GM12892 (cell line): ENCODE results near the gene PLEKHG2.

Source experiments
- POLR2A ChIP-seq: IDR thresholded peaks from 2 replicates; pipeline ENCODE4 v1.6.1; 2011; ENCODE audit warnings: low read depth, low read length, control low read depth
- POLR2AphosphoS5 ChIP-seq: IDR thresholded peaks from 2 replicates; pipeline ENCODE4 v1.6.1; 2011; ENCODE audit warnings: low read depth, low read length, control low read depth
- TAF1 ChIP-seq: IDR thresholded peaks from 2 replicates; pipeline ENCODE4 v1.6.1; 2011; ENCODE audit warnings: low read depth, mild to moderate bottlenecking, control low read depth, low read length, borderline replicate concordance

GRCh38 chr19:39403331-39404312, 8.8 kb upstream of the PLEKHG2 start:
- TF ChIP-seq POLR2A = peak; percentile 57; the same call in 1 of the 2 replicates
- TF ChIP-seq TAF1 = 0 out of 2 replicates have a peak, but pooled peaks have one; percentile 15
- no peak for TF ChIP-seq POLR2AphosphoS5
